ENCODE data around the gene RND3.

RND3 gene, protein sequence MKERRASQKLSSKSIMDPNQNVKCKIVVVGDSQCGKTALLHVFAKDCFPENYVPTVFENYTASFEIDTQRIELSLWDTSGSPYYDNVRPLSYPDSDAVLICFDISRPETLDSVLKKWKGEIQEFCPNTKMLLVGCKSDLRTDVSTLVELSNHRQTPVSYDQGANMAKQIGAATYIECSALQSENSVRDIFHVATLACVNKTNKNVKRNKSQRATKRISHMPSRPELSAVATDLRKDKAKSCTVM

DNA sequence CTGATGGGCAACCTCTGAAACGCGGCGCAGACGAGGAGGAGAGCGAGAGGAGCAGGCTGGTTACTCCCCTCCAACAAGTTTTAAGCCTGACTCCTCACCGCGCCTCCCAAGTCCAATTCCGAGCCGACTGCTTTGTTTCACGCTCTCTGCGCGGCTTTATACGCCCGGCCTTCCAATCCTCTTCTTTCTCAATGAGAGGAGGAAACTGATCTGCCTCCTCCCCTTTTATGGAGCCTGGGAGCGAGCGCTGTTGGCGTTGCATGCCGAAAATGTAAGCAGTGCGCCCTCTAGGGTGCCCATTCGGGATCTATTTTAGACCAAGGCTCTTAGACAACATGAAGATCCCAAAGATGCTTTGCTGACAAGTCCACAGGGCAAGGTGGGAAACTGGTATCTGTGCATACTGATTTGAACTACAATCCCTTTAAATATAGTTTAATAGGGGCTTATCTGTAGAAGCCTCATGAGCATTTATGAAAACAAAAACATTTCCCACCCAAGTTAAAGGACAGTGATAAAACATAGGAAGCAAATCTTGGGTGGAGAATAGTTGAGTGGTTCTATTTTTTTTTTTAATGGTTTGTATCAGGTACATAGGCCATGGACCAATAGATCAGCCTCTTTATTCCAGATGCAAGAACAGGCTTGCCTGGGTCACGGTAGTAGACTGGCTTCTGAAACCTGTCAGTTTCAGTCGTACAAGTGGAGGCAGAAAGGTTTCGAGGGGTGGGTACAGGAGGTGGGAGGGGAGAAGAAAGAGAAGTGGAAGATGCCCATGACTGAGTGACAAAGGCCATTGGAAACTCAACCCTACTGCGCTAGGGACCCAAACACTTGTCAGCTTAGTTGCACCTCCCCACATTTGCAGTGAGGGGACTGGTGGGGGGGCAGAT, at the start of gene RND3:
RND3 (minus strand) TSS at position 131 of the 893 bp plus-strand sequence. CDS start 250 bp downstream, outside the sequence.
- DNase-seq (ENCODE audit: low read depth) = peak; percentile 99

- no peak for DNase-seq (ENCODE audit: low read depth)
These were observed 47.7 kb upstream of the RND3 start for GRCh38 chr2:150535176-150535575.

GRCh38 chr2:150532879-150533278, 45.4 kb upstream of the RND3 start:
- no peak for DNase-seq (ENCODE audit: low read depth)

DNA sequence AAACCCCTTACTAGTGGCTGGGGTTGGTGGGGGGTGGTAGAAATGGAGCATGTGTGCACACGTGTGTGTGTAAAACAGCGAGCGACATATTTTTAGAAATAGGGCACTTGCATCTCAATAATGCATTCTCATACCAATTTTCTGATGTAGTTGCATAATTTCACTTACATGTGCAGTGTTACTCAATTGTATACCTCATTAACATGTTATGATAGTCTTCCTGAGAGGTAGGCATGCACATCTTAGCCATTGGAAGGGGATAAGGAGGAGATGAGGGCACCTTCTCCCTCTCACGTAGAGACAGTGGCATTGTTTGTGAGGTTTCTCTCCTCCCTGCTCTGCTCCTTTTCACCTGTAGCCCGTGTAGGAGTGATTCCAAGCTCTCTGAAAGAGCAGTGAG, 44.6 kb upstream of the RND3 start:
- no peak for DNase-seq (ENCODE audit: low read depth)

DNA sequence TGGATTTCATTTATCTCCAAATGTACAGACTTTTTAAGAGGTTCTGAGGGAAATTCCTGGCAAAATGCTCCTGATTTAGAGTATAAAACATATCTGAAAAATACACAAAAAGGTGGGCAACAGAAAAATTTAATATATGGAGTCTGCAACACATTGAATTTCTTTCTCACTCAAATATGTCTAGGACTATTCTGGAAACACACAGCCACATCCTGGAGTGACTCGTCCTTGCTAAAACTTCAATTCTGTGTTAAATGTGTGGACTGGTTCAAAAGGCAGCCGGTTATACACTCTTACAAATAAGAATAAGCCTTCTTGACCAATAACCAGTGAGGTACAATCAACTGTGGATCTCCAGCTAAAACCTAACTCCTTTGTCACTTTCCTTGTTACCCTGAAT, 44.1 kb upstream of the RND3 start:
- DNase-seq (ENCODE audit: low read depth) = no peak

DNA sequence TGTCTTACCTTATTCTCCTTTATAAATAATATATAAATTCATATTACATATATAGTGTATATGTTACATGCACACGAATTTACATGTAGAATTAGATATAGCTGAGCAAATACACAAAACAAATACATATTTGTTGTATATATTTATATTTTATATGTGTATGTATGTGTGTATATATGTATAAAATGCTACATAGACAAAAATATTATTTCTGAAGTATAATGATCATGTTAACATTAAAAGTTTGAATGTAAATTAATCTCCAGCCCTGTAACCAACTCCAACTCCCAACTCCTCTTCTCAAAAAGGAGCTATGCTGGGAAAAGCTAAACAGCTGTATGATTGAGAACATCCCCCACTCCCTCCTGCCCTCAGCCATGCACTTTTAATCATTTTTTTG, 42.7 kb upstream of the RND3 start:
- no peak for DNase-seq (ENCODE audit: low read depth)

DNA sequence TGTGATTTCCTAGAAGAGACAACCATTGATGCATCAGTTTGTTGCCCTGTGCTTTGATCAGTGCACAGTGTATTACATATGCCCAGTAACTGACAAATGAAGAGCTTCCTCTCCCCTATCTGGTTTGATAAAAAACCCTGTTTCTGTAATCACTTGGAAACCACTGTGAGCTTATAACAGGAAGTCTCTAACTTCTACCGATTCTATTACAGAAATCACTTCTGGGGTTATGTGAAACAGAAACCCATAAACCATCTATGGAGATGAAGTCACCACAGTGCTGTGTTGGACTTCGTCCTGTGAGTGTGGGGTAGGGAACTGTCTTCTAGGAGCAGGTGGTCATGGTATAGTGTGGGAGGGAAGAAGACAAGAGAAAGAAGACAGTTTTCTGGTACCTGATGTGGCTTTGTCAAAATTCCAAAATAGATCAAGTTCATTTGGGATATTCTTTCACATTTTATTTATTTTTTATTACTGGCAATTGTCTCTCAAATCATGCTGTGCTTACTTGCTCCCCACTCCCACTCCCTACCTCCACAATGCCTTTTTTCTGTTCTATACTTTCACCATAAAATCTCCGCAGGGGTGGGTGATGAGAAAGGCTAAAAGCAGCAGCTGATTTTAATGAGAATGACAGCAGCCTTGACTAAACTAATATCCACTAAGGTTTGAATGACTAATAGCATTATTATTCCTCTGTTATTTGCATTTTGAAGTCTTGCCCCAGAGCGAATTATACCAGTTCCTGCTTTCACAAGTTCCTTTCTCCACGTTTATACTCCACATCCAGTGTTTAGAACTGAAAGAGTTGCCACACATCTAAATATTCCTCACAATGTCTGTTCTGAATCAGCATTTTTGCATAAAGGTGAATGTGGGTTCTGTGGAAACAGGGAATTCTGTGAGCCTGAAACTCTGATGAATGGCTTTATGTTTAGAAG, 41.7 kb upstream of the RND3 start:
- peak; percentile 69 for DNase-seq (ENCODE audit: low read depth)

GRCh38 chr2:150526827-150527226, 39.4 kb upstream of the RND3 start:
- peak; percentile 96 for DNase-seq (ENCODE audit: low read depth)

DNA sequence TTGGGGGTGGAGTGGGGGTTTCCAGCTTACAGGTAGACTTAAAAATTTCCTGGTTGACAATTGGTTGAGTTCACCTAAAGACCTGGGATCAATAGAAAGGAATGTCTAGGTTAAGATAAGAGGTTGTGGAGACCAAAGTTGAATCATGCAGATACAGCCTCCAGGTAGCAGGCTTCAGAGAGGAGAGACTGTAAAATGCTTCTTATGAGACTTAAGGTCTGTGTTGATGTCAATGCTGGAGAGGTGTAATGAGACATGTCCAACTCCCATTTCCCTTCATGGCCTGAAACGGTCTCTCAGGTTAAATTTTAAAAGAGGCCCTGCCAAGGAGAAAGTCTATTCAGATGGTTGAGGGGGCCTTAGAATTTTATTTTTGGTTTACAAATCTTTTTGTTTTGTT, 38.5 kb upstream of the RND3 start:
- no peak for DNase-seq (ENCODE audit: low read depth)

DNA sequence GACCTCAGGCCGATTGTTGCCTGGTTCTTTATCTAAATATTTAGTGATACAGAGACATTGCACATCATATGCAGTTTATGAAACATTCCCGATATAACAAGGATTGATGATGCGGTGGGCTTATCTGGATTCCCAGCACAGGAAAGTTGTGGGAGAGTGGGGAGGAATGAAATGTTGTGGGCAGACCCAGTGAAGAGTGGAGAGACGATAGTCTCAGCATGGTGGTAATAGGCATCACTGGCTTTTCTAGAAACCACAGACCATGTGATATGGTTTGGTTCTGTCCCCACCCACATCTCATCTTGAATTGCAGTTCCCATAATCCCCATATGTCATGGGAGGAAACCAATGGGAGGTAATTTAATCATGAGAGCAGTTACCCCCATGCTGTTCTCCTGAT, 34.8 kb upstream of the RND3 start:
- DNase-seq (ENCODE audit: low read depth) = no peak

GRCh38 chr2:150520887-150521664, 33.6 kb upstream of the RND3 start:
- DNase-seq (ENCODE audit: low read depth) = peak; percentile 52

GRCh38 chr2:150520033-150520432, 32.6 kb upstream of the RND3 start:
- no peak for DNase-seq (ENCODE audit: low read depth)

DNA sequence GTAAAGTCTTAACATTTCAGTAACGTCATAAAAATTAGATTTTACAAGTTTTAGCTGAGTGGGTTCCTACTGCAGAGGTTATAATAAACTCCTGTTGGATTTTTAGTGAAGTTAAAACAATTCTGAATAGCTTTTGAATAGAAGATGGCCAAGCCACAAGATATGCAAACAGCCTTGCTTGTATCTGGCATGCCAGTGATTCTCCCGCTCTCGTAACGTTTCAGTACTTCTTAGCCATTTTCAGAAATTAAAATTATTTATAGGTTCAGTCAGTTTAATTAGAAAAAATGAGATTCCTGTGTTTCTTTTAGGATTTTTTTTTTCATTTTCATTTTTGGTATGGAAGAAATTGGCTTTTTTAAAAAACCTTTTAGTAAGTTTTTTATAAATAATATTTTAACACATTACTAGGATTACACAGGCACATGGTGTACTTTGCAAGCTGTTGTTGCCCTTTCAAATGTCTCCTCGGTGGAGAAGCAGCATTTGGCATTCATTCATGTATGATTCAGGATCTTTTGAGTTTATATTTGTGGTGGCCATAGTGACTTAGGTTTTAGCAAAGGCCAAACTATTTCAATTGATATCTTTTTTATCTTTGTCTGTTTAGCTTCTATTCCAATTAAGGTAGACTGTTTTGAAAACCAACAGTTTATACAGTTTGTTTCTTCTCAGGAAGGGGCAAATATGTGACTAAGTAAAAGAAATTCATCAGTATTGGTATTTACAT, 30.6 kb upstream of the RND3 start:
- DNase-seq (ENCODE audit: low read depth) = peak; percentile 78

DNA sequence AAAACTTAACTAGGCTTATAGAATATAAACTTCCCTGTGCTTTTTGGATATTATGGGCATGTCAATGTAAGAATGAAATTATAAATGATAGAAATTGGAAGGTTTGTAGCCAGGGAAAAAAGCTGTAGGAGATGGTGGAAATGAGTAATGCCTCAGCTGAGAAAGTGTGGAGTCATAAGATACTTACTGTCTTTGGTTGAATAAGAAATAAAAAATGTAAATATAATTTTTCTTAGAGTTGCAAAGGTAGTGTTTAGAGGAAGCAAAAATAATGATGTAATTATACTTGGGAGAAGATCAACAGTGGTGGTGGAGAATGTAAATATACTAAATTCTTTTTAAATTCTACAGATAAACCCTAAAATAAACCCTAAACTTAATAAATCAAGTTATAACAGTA, 26.2 kb upstream of the RND3 start:
- DNase-seq (ENCODE audit: low read depth) = peak; percentile 51

- no peak for DNase-seq (ENCODE audit: low read depth)
These were observed 21.1 kb upstream of the RND3 start for GRCh38 chr2:150508497-150509137.

- DNase-seq (ENCODE audit: low read depth) = no peak
These were observed 19.6 kb upstream of the RND3 start for GRCh38 chr2:150507071-150507470.

DNA sequence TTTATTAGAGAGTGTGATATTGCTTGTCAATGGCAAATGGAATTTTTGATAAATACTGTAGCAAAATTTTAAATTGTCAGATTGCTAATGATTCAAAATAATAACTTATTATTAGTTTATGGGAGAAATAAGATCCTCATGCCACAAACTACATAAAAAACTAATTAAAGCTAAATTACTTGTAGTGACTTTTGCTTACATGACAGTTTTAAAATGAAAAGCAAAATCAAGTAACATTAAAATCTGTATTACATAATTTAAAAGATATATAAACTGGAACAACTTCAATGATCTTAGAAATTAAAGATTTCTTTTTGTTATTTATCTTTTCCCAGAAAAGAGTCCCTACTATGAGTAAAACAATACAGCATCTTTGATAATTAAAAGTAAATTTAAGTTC, 17.7 kb upstream of the RND3 start:
- no peak for DNase-seq (ENCODE audit: low read depth)

DNA sequence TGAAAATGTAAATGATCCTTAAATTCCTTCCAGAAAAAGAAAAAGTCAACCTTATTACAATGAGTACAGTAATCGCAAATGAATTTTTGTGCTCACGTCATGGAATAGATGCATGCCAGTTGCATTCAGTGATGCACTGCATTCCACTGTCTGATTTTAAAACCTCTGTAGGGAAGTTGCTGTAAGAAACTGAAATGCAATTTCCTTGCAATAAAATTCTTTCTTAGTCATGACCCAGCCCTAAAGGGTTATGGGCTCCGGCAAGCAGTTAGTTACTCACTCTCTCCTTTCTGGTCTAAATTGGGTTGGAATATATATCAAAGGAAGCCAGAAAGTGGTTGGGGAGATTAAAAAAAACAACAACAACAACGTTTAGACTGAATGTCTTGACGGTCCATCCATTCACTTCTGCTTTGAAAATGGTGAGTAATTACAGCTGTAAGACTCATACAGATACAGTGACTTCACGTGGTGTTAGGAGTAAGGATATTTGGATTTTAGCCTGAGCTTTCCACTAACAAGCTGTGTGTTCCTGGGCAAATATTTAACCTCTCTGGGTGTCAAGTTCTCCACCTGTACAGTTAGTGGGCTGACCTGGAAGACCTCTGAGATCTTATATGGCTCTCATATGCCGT, 8.6 kb upstream of the RND3 start:
- peak; percentile 93 for DNase-seq (ENCODE audit: low read depth)

GRCh38 chr2:150495001-150495400, 7.5 kb upstream of the RND3 start:
- no peak for DNase-seq (ENCODE audit: low read depth)

Measured in stromal cell of bone marrow (primary cell).